GM13977 (cell line): Measurements from ENCODE around the gene MYO18B.

ENCODE experiments used
- DNase-seq: peaks from one replicate; pipeline ENCODE4 v3.0.0; 2012; ENCODE audit warnings: low spot score
- in situ Hi-C: fragments of 300-500 bp; cut with MboI; formaldehyde crosslinking; loops from one replicate; pipeline ENCODE4 v1.12.0; 2022; ENCODE audit warnings: low sequenced_read_pairs, low pct_unique_long_range_greater_than_20kb, mixed read lengths, inconsistent platforms; ENCODE audit not compliant: unreplicated experiment
- TF ChIP-seq, protein P1 (sequence below): IDR thresholded peaks from 2 replicates; pipeline ENCODE4 v1.5.1; 2012; ENCODE audit warnings: mild to moderate bottlenecking, control low read depth; ENCODE audit not compliant: insufficient read depth; ENCODE audit errors: extremely low read depth, missing control alignments

The MYO18B gene

DNA sequence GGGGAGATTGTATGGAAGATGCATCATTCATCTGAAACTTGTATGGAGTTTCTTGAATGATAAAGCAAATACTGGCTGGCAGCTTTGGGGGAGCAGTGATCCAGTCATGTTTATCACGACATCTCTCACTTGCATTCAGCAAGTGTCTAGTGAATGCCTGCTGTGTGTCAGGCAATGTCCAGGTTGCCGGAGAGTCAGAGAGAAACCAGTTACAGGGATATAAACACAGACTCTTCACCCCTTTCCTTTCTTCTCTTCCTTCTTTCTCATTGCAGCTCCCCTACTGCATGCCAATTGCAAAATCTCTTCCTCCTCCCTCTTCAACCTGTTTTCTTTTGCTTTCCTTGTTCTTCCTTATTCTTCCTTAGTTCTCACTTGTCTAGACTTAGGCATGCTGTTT lies 220.7 kb downstream of the MYO18B start:
- in situ Hi-C loops, result no loop called here
- no peak for DNase-seq
- TF ChIP-seq, protein P1, sequence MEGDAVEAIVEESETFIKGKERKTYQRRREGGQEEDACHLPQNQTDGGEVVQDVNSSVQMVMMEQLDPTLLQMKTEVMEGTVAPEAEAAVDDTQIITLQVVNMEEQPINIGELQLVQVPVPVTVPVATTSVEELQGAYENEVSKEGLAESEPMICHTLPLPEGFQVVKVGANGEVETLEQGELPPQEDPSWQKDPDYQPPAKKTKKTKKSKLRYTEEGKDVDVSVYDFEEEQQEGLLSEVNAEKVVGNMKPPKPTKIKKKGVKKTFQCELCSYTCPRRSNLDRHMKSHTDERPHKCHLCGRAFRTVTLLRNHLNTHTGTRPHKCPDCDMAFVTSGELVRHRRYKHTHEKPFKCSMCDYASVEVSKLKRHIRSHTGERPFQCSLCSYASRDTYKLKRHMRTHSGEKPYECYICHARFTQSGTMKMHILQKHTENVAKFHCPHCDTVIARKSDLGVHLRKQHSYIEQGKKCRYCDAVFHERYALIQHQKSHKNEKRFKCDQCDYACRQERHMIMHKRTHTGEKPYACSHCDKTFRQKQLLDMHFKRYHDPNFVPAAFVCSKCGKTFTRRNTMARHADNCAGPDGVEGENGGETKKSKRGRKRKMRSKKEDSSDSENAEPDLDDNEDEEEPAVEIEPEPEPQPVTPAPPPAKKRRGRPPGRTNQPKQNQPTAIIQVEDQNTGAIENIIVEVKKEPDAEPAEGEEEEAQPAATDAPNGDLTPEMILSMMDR, result no peak

DNA sequence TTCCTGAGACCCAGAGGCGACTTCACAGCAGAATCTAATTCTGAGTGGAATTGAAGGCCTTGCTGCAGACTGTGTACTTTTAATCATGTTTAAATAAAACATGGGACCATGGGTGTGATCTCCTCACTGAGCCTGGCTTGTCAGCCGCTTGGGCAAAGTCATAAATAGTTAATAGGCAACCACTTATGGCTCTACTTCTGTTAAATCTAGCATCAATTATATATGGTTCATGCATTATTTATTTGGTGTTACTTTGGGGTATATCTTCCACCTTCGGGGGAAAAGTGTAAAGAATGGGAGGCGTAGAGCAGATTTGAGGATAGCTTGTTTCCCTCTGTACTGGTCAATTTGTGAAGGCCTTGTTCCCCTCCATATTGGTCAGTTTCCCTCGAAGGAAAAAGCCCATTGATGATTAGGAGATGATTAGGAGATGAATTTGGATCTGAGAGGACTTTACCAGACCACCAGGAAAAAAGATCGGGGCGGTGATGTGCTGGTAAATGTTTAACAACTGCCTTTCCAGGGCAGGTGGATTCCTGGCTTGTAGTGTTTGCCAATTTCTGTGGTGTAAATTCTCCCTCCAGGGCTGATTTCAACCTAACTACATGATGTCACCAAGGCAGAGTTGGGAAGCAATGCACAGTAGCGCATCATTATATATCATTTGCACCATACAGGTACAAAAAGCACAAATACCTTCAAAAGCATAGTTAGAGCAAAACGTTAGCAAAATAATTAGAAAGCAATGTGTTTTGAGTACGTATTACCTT lies 223.2 kb downstream of the MYO18B start:
- no peak for DNase-seq
- TF ChIP-seq, protein P1, result no peak
- in situ Hi-C loops, result no loop called here

- in situ Hi-C loops, result no loop called here
- DNase-seq, result no peak
- TF ChIP-seq, protein P1, result no peak
Measured at GRCh38 chr22:25966448-25966913, 224.5 kb downstream of the MYO18B start.

DNA sequence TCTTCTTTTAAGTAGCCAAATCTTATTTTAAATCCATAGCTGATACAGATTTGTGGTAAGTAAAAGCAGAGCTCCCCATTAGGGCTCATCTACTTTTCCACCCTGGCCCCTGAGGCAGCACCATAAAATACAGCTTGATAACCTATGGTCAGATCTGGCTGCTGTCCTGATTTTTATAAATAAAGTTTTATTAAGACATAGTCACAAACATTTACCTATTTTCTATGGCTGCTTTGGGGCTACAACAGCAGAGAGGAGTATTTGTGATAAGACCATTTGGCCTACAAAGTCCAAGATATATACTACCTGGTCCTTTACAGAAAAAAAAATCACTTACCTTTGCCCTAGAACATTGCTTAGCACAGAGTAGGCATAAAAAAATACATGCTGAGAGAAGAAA lies 227.3 kb downstream of the MYO18B start:
- DNase-seq, result no peak
- in situ Hi-C loops, result no loop called here
- TF ChIP-seq, protein P1, result no peak

GRCh38 chr22:25969901-25970300 lies 227.9 kb downstream of the MYO18B start:
- TF ChIP-seq, protein P1, result no peak
- DNase-seq, result no peak
- in situ Hi-C loops, result no loop called here

- DNase-seq, result no peak
- TF ChIP-seq, protein P1, result no peak
- in situ Hi-C loops, result no loop called here
Measured at GRCh38 chr22:25970374-25970911, 228.5 kb downstream of the MYO18B start.
